Measurements from ENCODE around the gene CHI3L1.
A peak's percentile ranks its signal among the peaks of the same experiment; 100 is the strongest.

Gene CHI3L1

DNA sequence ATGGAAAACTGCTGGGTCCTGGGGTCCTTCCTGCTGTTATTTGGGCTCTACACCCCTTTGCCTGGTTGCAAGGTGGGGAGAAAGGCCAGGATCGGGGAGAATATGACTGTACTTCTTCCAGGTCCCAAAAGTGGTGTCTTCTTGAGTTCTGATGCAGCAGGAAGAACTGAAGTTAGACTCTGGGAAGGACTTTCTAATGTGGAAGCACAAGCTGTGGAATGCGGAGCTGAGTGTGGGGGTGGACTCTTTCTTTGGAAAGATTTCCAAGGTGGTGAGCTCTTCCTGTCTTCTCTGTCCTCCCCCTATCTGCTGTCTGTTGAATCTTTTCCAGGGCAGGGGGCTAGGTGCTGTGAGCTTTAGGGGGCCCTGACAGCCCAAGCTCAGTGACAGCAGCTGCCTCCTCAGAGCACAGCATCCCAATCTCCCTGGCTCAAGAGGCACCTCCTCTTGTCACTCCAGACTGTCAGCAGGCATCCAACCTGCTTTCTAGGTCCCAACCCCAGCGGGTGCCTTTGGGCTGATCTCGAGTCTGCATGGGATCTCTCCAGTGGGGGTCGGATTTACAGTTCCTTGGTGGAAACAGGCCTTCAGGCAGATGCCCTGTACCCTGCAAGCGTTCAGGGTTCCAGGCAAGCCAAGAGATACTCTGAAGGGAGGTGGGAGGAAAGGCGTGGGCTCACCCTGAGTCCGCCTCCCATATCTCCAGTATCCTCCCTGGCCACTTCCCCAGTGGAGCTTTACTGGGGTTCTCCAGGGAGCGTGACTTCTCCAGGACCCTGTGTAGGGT lies 35.8 kb downstream of the CHI3L1 start:
- TF ChIP-seq, protein P1, sequence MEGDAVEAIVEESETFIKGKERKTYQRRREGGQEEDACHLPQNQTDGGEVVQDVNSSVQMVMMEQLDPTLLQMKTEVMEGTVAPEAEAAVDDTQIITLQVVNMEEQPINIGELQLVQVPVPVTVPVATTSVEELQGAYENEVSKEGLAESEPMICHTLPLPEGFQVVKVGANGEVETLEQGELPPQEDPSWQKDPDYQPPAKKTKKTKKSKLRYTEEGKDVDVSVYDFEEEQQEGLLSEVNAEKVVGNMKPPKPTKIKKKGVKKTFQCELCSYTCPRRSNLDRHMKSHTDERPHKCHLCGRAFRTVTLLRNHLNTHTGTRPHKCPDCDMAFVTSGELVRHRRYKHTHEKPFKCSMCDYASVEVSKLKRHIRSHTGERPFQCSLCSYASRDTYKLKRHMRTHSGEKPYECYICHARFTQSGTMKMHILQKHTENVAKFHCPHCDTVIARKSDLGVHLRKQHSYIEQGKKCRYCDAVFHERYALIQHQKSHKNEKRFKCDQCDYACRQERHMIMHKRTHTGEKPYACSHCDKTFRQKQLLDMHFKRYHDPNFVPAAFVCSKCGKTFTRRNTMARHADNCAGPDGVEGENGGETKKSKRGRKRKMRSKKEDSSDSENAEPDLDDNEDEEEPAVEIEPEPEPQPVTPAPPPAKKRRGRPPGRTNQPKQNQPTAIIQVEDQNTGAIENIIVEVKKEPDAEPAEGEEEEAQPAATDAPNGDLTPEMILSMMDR (IDR thresholded peaks at IDR 0.05), result no peak

- TF ChIP-seq, protein P1 (IDR thresholded peaks at IDR 0.05), result no peak
These were observed 37.2 kb downstream of the CHI3L1 start for GRCh38 chr1:203149188-203149840.

GRCh38 chr1:203148579-203148978 lies 37.9 kb downstream of the CHI3L1 start:
- TF ChIP-seq, protein P1 (IDR thresholded peaks at IDR 0.05), result no peak

GRCh38 chr1:203148127-203148526 lies 38.4 kb downstream of the CHI3L1 start:
- TF ChIP-seq, protein P1 (IDR thresholded peaks at IDR 0.05), result peak; percentile 82

DNA sequence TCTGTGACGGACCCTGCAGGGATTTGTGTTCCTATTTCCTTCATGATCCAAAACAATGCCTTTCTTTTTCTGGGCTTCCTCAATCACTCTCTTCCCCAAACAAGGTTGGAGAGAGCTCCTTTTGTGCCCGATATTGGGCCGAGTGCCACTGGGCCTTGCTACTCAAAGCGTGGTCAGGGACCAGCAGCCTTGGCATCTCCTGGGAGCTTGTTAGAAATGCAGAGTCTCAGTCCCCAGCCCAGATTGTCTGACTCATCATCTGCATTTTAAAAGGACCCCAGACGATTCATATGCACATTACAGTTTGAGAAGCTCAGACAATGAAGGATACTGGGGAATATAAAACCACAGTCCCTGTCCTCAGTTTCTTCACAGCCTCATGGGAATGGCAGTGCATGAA lies 39.1 kb downstream of the CHI3L1 start:
- TF ChIP-seq, protein P1 (IDR thresholded peaks at IDR 0.05), result no peak

- TF ChIP-seq, protein P1 (IDR thresholded peaks at IDR 0.05), result no peak
These were observed 40.0 kb downstream of the CHI3L1 start for GRCh38 chr1:203146537-203146936.

DNA sequence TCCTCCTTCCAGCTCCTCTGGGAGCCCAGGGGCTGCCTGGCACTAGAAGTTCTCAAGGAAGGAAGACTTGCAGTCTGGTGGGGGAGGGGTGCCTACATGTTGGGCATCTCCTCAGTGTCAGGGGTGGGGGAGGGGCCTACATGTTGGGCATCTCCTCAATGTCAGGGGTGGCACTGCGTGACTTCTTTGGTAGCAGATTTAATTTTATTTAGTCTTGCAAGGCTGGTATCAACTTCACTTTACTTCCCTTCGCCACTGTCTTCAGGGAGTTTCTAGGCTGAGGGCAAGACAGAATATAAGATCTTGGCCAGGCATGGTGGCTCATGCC lies 40.5 kb downstream of the CHI3L1 start:
- TF ChIP-seq, protein P1 (IDR thresholded peaks at IDR 0.05), result no peak

Measured in LNCAP (cell line).